Keratinocyte (primary cell): ENCODE results near the gene RBFOX1. TPM values are rescaled to one million over a fixed set of nuclear protein-coding genes. Genes with fewer than 3 reads are reported as not detected.

Source experiments
- DNase-seq: peaks from one replicate; pipeline ENCODE4 v3.0.0-alpha.2; 2011; ENCODE audit warnings: low read depth, missing footprints, low spot score
- FAIRE-seq: peaks from 2 replicates; lab custom pipeline; 2011; peaks lifted over from hg19 to GRCh38; lab: Jason Lieb, UNC
- H2AFZ ChIP-seq: 2 replicates; pipeline ENCODE4 v1.6.0; 2012; ENCODE audit warnings: low read length, control low read depth, inconsistent platforms; ENCODE audit not compliant: control insufficient read depth
- H3K27ac ChIP-seq: 2 replicates; pipeline ENCODE4 v1.5.1; 2011; ENCODE audit warnings: low read length; ENCODE audit not compliant: control insufficient read depth, insufficient read depth
- H3K27me3 ChIP-seq: 3 replicates; pipeline ENCODE4 v1.6.0; 2011; ENCODE audit warnings: low read length; ENCODE audit not compliant: control insufficient read depth, insufficient read depth; ENCODE audit errors: extremely low read depth
- H3K36me3 ChIP-seq, 2 experiments: 2 replicates in 1 of 2; 3 replicates in 1 of 2; pipeline ENCODE4 v1.5.1; 2011; ENCODE audit warnings: low read length in 2 of 2, mild to moderate bottlenecking in 1 of 2; ENCODE audit not compliant: control insufficient read depth in 2 of 2, insufficient read depth in 2 of 2; ENCODE audit errors: extremely low read depth in 1 of 2
- H3K4me1 ChIP-seq: 3 replicates; pipeline ENCODE4 v1.5.1; 2011; ENCODE audit warnings: low read length; ENCODE audit not compliant: control insufficient read depth, insufficient read depth; ENCODE audit errors: extremely low read depth
- H3K4me2 ChIP-seq: 3 replicates; pipeline ENCODE4 v1.6.0; 2011; ENCODE audit warnings: low read depth, low read length; ENCODE audit not compliant: control insufficient read depth, insufficient read depth; ENCODE audit errors: extremely low read depth
- H3K4me3 ChIP-seq, 3 experiments: fragments of 200-600 bp in 1 of 3; sonication (generic) in 1 of 3; 2 replicates in 2 of 3; 3 replicates in 1 of 3; pipeline ENCODE4 v1.5.1; 2011 to 2016; ENCODE audit warnings: low read length in 3 of 3, mild to moderate bottlenecking in 3 of 3, control low read depth in 2 of 3, inconsistent platforms in 1 of 3, low read depth in 1 of 3, mixed read lengths in 1 of 3, mixed run types in 1 of 3, moderate library complexity in 1 of 3; ENCODE audit not compliant: control insufficient read depth in 2 of 3, insufficient read depth in 2 of 3; ENCODE audit errors: extremely low read depth in 1 of 3
- H3K79me2 ChIP-seq: 2 replicates; pipeline ENCODE4 v1.6.0; 2012; ENCODE audit warnings: low read length; ENCODE audit not compliant: control insufficient read depth, insufficient read depth
- H3K9ac ChIP-seq: 3 replicates; pipeline ENCODE4 v1.6.0; 2011; ENCODE audit warnings: low read length; ENCODE audit not compliant: control insufficient read depth, insufficient read depth; ENCODE audit errors: extremely low read depth
- H3K9me1 ChIP-seq: 3 replicates; pipeline ENCODE4 v1.6.0; 2011; ENCODE audit warnings: low read length; ENCODE audit not compliant: control insufficient read depth, insufficient read depth; ENCODE audit errors: extremely low read depth
- H3K9me3 ChIP-seq: 2 replicates; pipeline ENCODE4 v1.5.1; 2012; ENCODE audit warnings: low read depth, low read length; ENCODE audit not compliant: control insufficient read depth
- H4K20me1 ChIP-seq: 3 replicates; pipeline ENCODE4 v1.6.0; 2011; ENCODE audit warnings: low read length; ENCODE audit not compliant: control insufficient read depth, insufficient read depth; ENCODE audit errors: extremely low read depth
- CTCF ChIP-seq, 3 experiments: IDR thresholded peaks in 1 of 3; conservative IDR thresholded peaks in 1 of 3; optimal IDR thresholded peaks in 1 of 3; 2 replicates in 2 of 3; 3 replicates in 1 of 3; pipeline versions ENCODE3 to v1.5.1; 2011; ENCODE audit warnings: low read length in 3 of 3, mild to moderate bottlenecking in 3 of 3, moderate library complexity in 2 of 3, control low read depth in 1 of 3, inconsistent platforms in 1 of 3; ENCODE audit not compliant: insufficient read depth in 2 of 3; ENCODE audit errors: extremely low read depth in 1 of 3
- EZH2 ChIP-seq: IDR thresholded peaks from one replicate; pipeline ENCODE4 v1.6.1; 2012; ENCODE audit warnings: inconsistent platforms, mild to moderate bottlenecking, low read length, moderate library complexity
- dilution Hi-C: fragments of 300-500 bp; cut with MboI; formaldehyde crosslinking; loops from one replicate; pipeline ENCODE4 v1.7.0; 2020; ENCODE audit warnings: low sequenced_read_pairs; ENCODE audit not compliant: extremely low pct_ligation_motif_present
- polyA plus RNA-seq, 5 experiments: library from polyadenylated mRNA; depleted of rRNA in 3 of 5; stranded (reverse) in 3 of 5; stranded (forward) in 1 of 5; unstranded in 1 of 5; fragments of >200 nt; gene quantifications; 1 replicate in 1 of 5; 2 replicates in 3 of 5; 3 replicates in 1 of 5; pipeline versions ENCODE4 v1.2.1 to v1.2.3, GENCODE V29; 2011 to 2012; ENCODE audit warnings: missing spikeins in 2 of 5, low read depth in 1 of 5, low replicate concordance in 1 of 5

The RBFOX1 gene
- polyA plus RNA-seq, 1 donor (not counting 4 experiments of a cell fraction or from before 2014, with no cell fraction given): not detected

DNA sequence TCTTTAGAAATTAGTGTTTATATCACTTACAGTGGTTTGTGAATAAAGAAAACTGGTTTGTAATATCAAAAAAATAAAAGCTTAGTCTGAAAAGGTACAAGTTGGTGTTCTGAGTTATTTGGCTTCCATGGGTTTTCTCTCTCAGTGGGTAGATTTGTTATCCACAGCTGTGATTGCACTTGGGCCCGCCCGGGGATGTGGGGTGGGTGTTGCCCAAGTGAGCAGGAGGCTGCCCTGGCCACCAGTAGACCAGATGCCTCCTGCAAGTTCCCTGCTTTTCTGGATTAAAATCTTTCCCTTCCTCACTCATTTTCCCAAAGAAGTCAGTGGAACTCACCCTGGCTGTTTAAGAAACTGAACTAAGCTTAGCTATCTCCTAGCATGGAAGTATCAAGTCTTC lies 380.6 kb downstream of the RBFOX1 start:
- DNase-seq (no peak), FAIRE-seq (no peak)
- H3K27me3 ChIP-seq: no peaks in the 10 kb centered on the region
- no peaks in the 10 kb centered on the region for H3K36me3 ChIP-seq
- H3K4me3 ChIP-seq: no peak overlapping the region
- no peaks in the 10 kb centered on the region for H3K9me1 ChIP-seq
- no peaks in the 10 kb centered on the region for H3K79me2 ChIP-seq
- H3K27ac ChIP-seq: no peak overlapping the region
- H3K9me3 ChIP-seq: no peaks in the 10 kb centered on the region
- no peak overlapping the region for H2AFZ ChIP-seq
- dilution Hi-C loops: no loop called here
- H3K9ac ChIP-seq: no peak overlapping the region
- H3K4me2 ChIP-seq: no peak overlapping the region
- no peaks in the 10 kb centered on the region for H3K4me1 ChIP-seq
- no peaks in the 10 kb centered on the region for H4K20me1 ChIP-seq
- TF ChIP-seq CTCF (optimal IDR thresholded peaks at IDR 0.05 in 1 of 3, IDR thresholded peaks at IDR 0.05 in 1 of 3, conservative IDR thresholded peaks at IDR 0.05 in 1 of 3; ENCODE audit: extremely low read depth in 1 of 3, insufficient read depth in 2 of 3, low read length in 3 of 3) (no peak), EZH2 (no peak)

DNA sequence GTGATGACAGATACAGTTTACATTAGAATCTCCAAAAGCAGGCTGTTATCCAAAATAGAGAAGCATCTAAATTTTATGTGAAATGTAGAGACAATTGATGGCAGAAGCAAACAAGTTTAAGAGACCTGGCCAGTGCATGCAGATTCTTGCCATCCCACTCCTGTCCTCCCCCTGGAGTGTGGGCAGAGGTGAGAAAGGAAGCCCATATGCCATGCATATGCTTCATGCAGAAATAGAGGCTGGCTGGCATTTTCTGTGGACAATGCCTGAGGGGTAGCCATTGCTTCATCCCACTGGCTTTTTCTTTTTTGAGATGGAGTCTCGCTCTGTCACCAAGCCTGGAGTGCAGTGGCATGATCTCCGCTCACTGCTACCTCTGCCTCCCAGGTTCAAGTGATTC lies 382.1 kb downstream of the RBFOX1 start:
- H2AFZ ChIP-seq: no peak overlapping the region
- no peaks in the 10 kb centered on the region for H3K9me3 ChIP-seq
- FAIRE-seq (no peak), DNase-seq (no peak)
- no peak overlapping the region for H3K27ac ChIP-seq
- no peaks in the 10 kb centered on the region for H3K4me1 ChIP-seq
- no peak overlapping the region for H3K9ac ChIP-seq
- H3K27me3 ChIP-seq: no peaks in the 10 kb centered on the region
- no peaks in the 10 kb centered on the region for H3K79me2 ChIP-seq
- no peaks in the 10 kb centered on the region for H3K36me3 ChIP-seq
- TF ChIP-seq EZH2: no peak
- no peak for TF ChIP-seq CTCF (optimal IDR thresholded peaks at IDR 0.05 in 1 of 3, IDR thresholded peaks at IDR 0.05 in 1 of 3, conservative IDR thresholded peaks at IDR 0.05 in 1 of 3; ENCODE audit: extremely low read depth in 1 of 3, insufficient read depth in 2 of 3, low read length in 3 of 3)
- dilution Hi-C loops: no loop called here
- H3K4me2 ChIP-seq: no peak overlapping the region
- no peaks in the 10 kb centered on the region for H4K20me1 ChIP-seq
- H3K9me1 ChIP-seq: no peaks in the 10 kb centered on the region
- H3K4me3 ChIP-seq: no peak overlapping the region
